ENCODE data around the gene ZFY.

DNA sequence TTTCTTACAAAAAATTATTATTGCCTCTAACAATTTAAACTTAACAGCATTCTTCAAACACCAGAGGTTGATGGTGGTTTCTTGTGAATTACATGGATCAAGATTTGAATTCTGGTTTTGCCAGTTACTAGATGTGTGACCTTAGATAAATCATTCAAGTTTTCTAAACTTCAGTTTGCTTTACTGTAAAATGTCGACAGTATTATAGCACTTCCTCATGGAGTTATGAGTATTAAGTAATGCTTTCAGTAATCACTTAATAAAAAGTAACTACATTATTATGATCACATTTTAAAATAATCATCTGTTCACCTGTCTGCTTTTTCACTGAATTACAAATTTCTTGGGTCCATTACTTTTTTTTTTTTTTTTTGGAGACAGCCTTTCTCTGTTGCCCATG, 37.5 kb downstream of the ZFY start:
- TF ChIP-seq, protein P1, sequence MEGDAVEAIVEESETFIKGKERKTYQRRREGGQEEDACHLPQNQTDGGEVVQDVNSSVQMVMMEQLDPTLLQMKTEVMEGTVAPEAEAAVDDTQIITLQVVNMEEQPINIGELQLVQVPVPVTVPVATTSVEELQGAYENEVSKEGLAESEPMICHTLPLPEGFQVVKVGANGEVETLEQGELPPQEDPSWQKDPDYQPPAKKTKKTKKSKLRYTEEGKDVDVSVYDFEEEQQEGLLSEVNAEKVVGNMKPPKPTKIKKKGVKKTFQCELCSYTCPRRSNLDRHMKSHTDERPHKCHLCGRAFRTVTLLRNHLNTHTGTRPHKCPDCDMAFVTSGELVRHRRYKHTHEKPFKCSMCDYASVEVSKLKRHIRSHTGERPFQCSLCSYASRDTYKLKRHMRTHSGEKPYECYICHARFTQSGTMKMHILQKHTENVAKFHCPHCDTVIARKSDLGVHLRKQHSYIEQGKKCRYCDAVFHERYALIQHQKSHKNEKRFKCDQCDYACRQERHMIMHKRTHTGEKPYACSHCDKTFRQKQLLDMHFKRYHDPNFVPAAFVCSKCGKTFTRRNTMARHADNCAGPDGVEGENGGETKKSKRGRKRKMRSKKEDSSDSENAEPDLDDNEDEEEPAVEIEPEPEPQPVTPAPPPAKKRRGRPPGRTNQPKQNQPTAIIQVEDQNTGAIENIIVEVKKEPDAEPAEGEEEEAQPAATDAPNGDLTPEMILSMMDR (conservative IDR thresholded peaks at IDR 0.05; ENCODE audit: low read length), result no peak
- TF ChIP-seq EZH2phosphoT487 (IDR thresholded peaks at IDR 0.05; ENCODE audit: borderline replicate concordance, low read depth, low read length), result no peak

Measured in OCI-LY7 (cell line).